LoVo (cell line): ENCODE data around the gene MSLN.

Experiments used
- DNase-seq: peaks from one replicate; pipeline ENCODE4 v3.0.0-alpha.2; 2016; ENCODE audit warnings: low spot score

The MSLN gene

GRCh38 chr16:793414-793813 is 32.9 kb downstream of the MSLN start:
- no peak for DNase-seq

GRCh38 chr16:794091-794822 is 33.7 kb downstream of the MSLN start:
- no peak for DNase-seq

- DNase-seq = no peak
These were observed 34.4 kb downstream of the MSLN start for GRCh38 chr16:794853-795466.

- DNase-seq = no peak
These were observed 35.2 kb downstream of the MSLN start for GRCh38 chr16:795580-796229.

GRCh38 chr16:796296-797119 is 36.0 kb downstream of the MSLN start:
- DNase-seq = no peak

GRCh38 chr16:797120-797420 is 36.5 kb downstream of the MSLN start:
- no peak for DNase-seq

- no peak for DNase-seq
These were observed 37.2 kb downstream of the MSLN start for GRCh38 chr16:797686-798085.

- no peak for DNase-seq
These were observed 38.1 kb downstream of the MSLN start for GRCh38 chr16:798666-799065.

GRCh38 chr16:799111-799947 is 38.8 kb downstream of the MSLN start:
- no peak for DNase-seq

GRCh38 chr16:799948-800833 is 39.7 kb downstream of the MSLN start, which contains the start of gene GNG13:
GNG13 (minus strand) TSS chr16:800734; CDS start chr16:799077, 1,657 bp downstream.
- DNase-seq = no peak

GRCh38 chr16:800834-801511 is 40.4 kb downstream of the MSLN start:
- DNase-seq = no peak

GRCh38 chr16:801584-802363 is 41.2 kb downstream of the MSLN start:
- DNase-seq = no peak

- no peak for DNase-seq
These were observed 41.9 kb downstream of the MSLN start for GRCh38 chr16:802461-802860.

GRCh38 chr16:802914-803753 is 42.6 kb downstream of the MSLN start:
- DNase-seq = no peak

GRCh38 chr16:803754-804080 is 43.2 kb downstream of the MSLN start:
- DNase-seq = no peak

GRCh38 chr16:804193-805048 is 43.9 kb downstream of the MSLN start:
- no peak for DNase-seq

- no peak for DNase-seq
These were observed 44.9 kb downstream of the MSLN start for GRCh38 chr16:805474-805873.
